K562 (cell line): ENCODE measurements around the gene BACE2.

Experiments
- BRF2 ChIP-seq: IDR thresholded peaks from 3 replicates; pipeline ENCODE4 v1.6.1; 2011; ENCODE audit warnings: borderline replicate concordance, mild to moderate bottlenecking; ENCODE audit not compliant: insufficient read length, insufficient read depth
- CTCF ChIP-seq, 3 experiments: IDR thresholded peaks in 2 of 3; conservative IDR thresholded peaks in 1 of 3; 2 replicates each; pipeline ENCODE4 v1.5.1; 2011 to 2012; ENCODE audit warnings: low read length in 3 of 3, mild to moderate bottlenecking in 3 of 3, control low read depth in 2 of 3, improper control_type of control experiment in 1 of 3, inconsistent platforms in 1 of 3, low read depth in 1 of 3, mixed read lengths in 1 of 3, moderate library complexity in 1 of 3; ENCODE audit not compliant: insufficient read depth in 2 of 3
- DPF2 ChIP-seq: fragments of 450-650 bp; IDR thresholded peaks from 2 replicates; pipeline ENCODE4 v1.6.1; 2016
- HDAC2 ChIP-seq: fragments of 450-650 bp; IDR thresholded peaks from 2 replicates; pipeline ENCODE4 v1.6.1; 2016; ENCODE audit warnings: mild to moderate bottlenecking
- HDAC6 ChIP-seq: IDR thresholded peaks from 2 replicates; pipeline ENCODE4 v1.6.1; 2012; ENCODE audit warnings: low read depth, mild to moderate bottlenecking, control low read depth, inconsistent platforms, low read length, moderate library complexity
- HMGXB4 ChIP-seq: sonication (generic); formaldehyde crosslinking; IDR thresholded peaks from 2 replicates; pipeline ENCODE4 v1.8.1; 2023; ENCODE audit warnings: mild to moderate bottlenecking, missing genetic modification reagents
- NR1H2 ChIP-seq: sonication (generic); formaldehyde crosslinking; IDR thresholded peaks from 2 replicates; pipeline ENCODE4 v1.4.0; 2020; ENCODE audit warnings: mild to moderate bottlenecking, missing genetic modification reagents
- RBM39 ChIP-seq: fragments of 200-400 bp; formaldehyde crosslinking; optimal IDR thresholded peaks from 2 replicates; pipeline ENCODE3; 2018; ENCODE audit warnings: low read depth, low read length
- TEAD2 ChIP-seq: fragments of 450-650 bp; IDR thresholded peaks from 2 replicates; pipeline ENCODE4 v1.6.1; 2016; ENCODE audit warnings: missing genetic modification characterization, control low read depth, missing compliant biosample characterization
- ZFP91 ChIP-seq: sonication (generic); formaldehyde crosslinking; IDR thresholded peaks from 2 replicates; pipeline ENCODE4 v1.8.0; 2022; ENCODE audit warnings: mild to moderate bottlenecking, missing genetic modification reagents
- ZNF518B ChIP-seq: fragments of 250-450 bp; sonication (Bioruptor Pico); IDR thresholded peaks from 2 replicates; pipeline ENCODE4 v1.5.0; 2021; ENCODE audit warnings: mild to moderate bottlenecking, moderate library complexity
- TF ChIP-seq, protein P1 (sequence below), 3 experiments: fragments of 200-800 bp in 1 of 3; sonication (Bioruptor generic) in 1 of 3; sonication (generic) in 1 of 3; formaldehyde crosslinking in 1 of 3; IDR thresholded peaks; 2 replicates each; pipeline versions ENCODE4 v1.6.1 to v1.8.0; 2016 to 2022; ENCODE audit warnings: mild to moderate bottlenecking in 2 of 3, missing compliant biosample characterization in 2 of 3, missing genetic modification characterization in 2 of 3, missing genetic modification reagents in 1 of 3

DNA sequence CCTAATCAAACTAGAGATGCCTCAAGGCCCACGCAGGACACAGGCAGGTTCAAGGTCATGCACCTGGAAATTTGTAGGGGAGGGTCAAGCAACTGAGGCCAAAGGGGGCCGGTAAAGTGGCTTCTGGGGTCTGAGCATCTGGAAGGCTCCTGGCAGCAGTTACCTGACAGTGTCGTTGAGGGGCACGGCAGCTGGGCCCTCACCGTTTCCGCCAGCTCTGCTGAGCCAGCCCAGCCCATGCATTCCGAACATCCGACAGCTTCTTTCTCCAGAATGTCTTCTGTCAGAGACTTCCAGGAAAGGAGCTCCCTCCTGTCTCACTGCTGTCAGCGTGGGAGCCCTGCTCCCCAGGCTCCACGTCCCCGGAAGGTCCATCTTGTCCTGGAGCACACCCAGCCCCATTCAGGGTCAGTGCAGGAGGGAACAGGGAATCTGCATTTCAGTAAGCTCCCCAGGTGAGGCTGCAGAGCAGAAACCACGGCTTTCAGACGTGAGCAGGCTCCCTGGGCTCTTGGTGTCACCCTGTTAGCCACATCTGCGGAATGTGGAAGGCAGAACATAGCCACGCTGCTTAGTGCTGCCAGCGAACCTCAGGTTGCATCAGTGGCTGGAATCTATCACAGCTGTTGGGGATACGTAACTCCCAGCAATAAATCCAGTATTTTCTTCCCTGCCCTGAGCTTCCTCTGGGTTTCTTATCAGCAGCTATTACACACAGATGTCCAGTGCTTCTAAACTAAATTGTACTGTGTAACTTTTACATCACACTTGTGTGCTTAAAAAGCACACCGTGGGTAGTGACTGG lies 112.4 kb downstream of the BACE2 start:
- no peak for TF ChIP-seq CTCF (IDR thresholded peaks at IDR 0.05 in 2 of 3, conservative IDR thresholded peaks at IDR 0.05 in 1 of 3; ENCODE audit: insufficient read depth in 2 of 3, low read depth in 1 of 3, low read length in 3 of 3)
- TF ChIP-seq, protein P1, sequence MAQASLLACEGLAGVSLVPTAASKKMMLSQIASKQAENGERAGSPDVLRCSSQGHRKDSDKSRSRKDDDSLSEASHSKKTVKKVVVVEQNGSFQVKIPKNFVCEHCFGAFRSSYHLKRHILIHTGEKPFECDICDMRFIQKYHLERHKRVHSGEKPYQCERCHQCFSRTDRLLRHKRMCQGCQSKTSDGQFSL (CRISPR knock-in tag; IDR thresholded peaks at IDR 0.05): no peak
- TF ChIP-seq, protein P1 (tag; IDR thresholded peaks at IDR 0.05): no peak
- no peak for TF ChIP-seq HDAC2
- no peak for TF ChIP-seq BRF2
- no peak for TF ChIP-seq ZNF518B (CRISPR knock-in tag)
- TF ChIP-seq HDAC6: no peak
- no peak for TF ChIP-seq HMGXB4 (CRISPR knock-in tag)
- no peak for TF ChIP-seq NR1H2
- TF ChIP-seq DPF2: no peak
- TF ChIP-seq TEAD2 (tag): no peak
- no peak for TF ChIP-seq ZFP91 (CRISPR knock-in tag)
- no peak for TF ChIP-seq RBM39
